ENCODE data around the gene FSIP1.

Gene FSIP1

DNA sequence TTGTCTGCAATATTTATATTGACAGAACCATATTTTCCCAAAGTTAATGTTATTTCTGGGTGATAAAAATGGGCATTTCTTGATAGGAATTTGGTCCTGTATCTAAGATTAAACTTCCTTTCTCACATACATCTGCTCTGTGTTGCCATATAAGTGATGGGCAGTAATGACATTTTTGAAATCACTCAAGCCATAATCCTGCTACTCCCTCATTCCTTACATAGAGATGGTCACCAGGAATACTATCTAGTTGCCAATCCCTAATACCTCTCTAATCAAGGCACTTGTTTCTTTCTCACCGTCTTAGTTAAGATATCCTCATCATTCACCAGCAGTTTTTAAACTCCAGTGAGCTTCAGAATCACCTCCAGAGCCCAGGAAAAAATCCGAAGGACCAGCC, 68.4 kb downstream of the FSIP1 start:
- Histone ChIP-seq H3K9me3 (ENCODE audit: control insufficient read depth, insufficient read depth, low read length) (no peaks in the 10 kb centered on the region), H3K4me2 (ENCODE audit: low read length) (no peak overlapping the region), H3K79me2 (ENCODE audit: control insufficient read depth, low read length) (no peaks in the 10 kb centered on the region), H3K9me2 (replicated peaks; ENCODE audit: control insufficient read depth, low read length) (no peaks in the 10 kb centered on the region), H4K20me1 (ENCODE audit: control insufficient read depth, insufficient read depth, low read depth, low read length) (no peaks in the 10 kb centered on the region), H3K27me3 (ENCODE audit: control insufficient read depth, low read length) (no peaks in the 10 kb centered on the region), H3K4me1 (ENCODE audit: control insufficient read depth, low read length) (no peaks in the 10 kb centered on the region), H3K36me3 (ENCODE audit: control insufficient read depth, low read length) (no peaks in the 10 kb centered on the region), H3K4me3 (ENCODE audit: low read length) (no peak overlapping the region), H3K27ac (ENCODE audit: low read depth, low read length) (no peak overlapping the region), H3F3A (ENCODE audit: control insufficient read depth, insufficient read depth) (no peaks in the 10 kb centered on the region)
- TF ChIP-seq EZH2phosphoT487 (IDR thresholded peaks at IDR 0.05; ENCODE audit: borderline replicate concordance, low read length): no peak
- TF ChIP-seq, protein P1, sequence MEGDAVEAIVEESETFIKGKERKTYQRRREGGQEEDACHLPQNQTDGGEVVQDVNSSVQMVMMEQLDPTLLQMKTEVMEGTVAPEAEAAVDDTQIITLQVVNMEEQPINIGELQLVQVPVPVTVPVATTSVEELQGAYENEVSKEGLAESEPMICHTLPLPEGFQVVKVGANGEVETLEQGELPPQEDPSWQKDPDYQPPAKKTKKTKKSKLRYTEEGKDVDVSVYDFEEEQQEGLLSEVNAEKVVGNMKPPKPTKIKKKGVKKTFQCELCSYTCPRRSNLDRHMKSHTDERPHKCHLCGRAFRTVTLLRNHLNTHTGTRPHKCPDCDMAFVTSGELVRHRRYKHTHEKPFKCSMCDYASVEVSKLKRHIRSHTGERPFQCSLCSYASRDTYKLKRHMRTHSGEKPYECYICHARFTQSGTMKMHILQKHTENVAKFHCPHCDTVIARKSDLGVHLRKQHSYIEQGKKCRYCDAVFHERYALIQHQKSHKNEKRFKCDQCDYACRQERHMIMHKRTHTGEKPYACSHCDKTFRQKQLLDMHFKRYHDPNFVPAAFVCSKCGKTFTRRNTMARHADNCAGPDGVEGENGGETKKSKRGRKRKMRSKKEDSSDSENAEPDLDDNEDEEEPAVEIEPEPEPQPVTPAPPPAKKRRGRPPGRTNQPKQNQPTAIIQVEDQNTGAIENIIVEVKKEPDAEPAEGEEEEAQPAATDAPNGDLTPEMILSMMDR (IDR thresholded peaks at IDR 0.05; ENCODE audit: low read depth, low read length, poor library complexity, severe bottlenecking): no peak

DNA sequence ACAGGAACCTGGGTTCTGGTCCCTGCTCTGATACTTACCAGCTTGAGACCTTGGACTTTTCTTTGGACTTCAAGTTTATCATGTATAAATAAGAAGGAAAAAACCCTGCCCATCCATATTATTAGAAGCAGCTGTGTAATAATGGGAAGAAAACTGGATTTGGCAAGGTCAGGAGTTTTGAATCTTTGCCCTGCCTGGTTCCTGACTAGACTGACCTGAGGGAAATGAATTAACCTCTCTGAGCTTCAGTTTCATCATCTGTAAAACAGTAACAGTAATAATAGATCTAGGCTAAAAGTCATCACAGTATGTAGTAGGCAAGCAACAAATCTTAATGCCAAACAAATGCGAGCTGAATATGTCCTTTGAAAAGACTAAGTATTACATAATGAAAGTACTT, 68.8 kb downstream of the FSIP1 start:
- Histone ChIP-seq H4K20me1 (ENCODE audit: control insufficient read depth, insufficient read depth, low read depth, low read length) (no peaks in the 10 kb centered on the region), H3K36me3 (ENCODE audit: control insufficient read depth, low read length) (no peaks in the 10 kb centered on the region), H3K27me3 (ENCODE audit: control insufficient read depth, low read length) (no peaks in the 10 kb centered on the region), H3K4me2 (ENCODE audit: low read length) (no peak overlapping the region), H3K9me3 (ENCODE audit: control insufficient read depth, insufficient read depth, low read length) (no peaks in the 10 kb centered on the region), H3K27ac (ENCODE audit: low read depth, low read length) (no peak overlapping the region), H3K79me2 (ENCODE audit: control insufficient read depth, low read length) (no peaks in the 10 kb centered on the region), H3F3A (ENCODE audit: control insufficient read depth, insufficient read depth) (no peaks in the 10 kb centered on the region), H3K4me1 (ENCODE audit: control insufficient read depth, low read length) (no peaks in the 10 kb centered on the region), H3K9me2 (replicated peaks; ENCODE audit: control insufficient read depth, low read length) (no peaks in the 10 kb centered on the region), H3K4me3 (ENCODE audit: low read length) (no peak overlapping the region)
- TF ChIP-seq, protein P1 (IDR thresholded peaks at IDR 0.05; ENCODE audit: low read depth, low read length, poor library complexity, severe bottlenecking): no peak
- TF ChIP-seq EZH2phosphoT487 (IDR thresholded peaks at IDR 0.05; ENCODE audit: borderline replicate concordance, low read length): no peak

DNA sequence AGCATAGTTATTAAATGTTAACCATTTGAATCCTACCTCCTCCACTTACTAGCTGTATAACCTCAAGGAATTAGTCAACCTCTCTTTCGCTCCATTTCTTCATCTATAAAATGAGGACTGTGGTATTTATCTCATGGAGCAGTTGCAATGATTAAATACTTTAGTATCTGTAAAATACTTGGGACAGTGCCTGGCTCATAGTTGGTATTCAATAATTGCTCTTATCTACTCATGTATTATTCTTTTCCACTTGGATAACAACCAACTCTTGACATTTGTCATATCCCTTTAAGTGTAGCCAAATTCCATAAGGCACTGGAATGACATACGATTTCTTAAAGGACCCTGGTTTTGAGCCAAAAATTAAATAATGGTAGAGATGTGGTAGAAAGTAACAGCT, 72.0 kb downstream of the FSIP1 start:
- H3K79me2 ChIP-seq (ENCODE audit: control insufficient read depth, low read length): no peaks in the 10 kb centered on the region
- no peaks in the 10 kb centered on the region for H3K9me2 ChIP-seq (replicated peaks; ENCODE audit: control insufficient read depth, low read length)
- H3K9me3 ChIP-seq (ENCODE audit: control insufficient read depth, insufficient read depth, low read length): no peaks in the 10 kb centered on the region
- H3K4me2 ChIP-seq (ENCODE audit: low read length): no peak overlapping the region
- no peaks in the 10 kb centered on the region for H3K36me3 ChIP-seq (ENCODE audit: control insufficient read depth, low read length)
- H3K4me3 ChIP-seq (ENCODE audit: low read length): no peak overlapping the region
- no peaks in the 10 kb centered on the region for H3K4me1 ChIP-seq (ENCODE audit: control insufficient read depth, low read length)
- H4K20me1 ChIP-seq (ENCODE audit: control insufficient read depth, insufficient read depth, low read depth, low read length): no peaks in the 10 kb centered on the region
- no peaks in the 10 kb centered on the region for H3F3A ChIP-seq (ENCODE audit: control insufficient read depth, insufficient read depth)
- H3K27me3 ChIP-seq (ENCODE audit: control insufficient read depth, low read length): no peaks in the 10 kb centered on the region
- no peak overlapping the region for H3K27ac ChIP-seq (ENCODE audit: low read depth, low read length)
- TF ChIP-seq, protein P1 (IDR thresholded peaks at IDR 0.05; ENCODE audit: low read depth, low read length, poor library complexity, severe bottlenecking): no peak
- TF ChIP-seq EZH2phosphoT487 (IDR thresholded peaks at IDR 0.05; ENCODE audit: borderline replicate concordance, low read length): no peak

DNA sequence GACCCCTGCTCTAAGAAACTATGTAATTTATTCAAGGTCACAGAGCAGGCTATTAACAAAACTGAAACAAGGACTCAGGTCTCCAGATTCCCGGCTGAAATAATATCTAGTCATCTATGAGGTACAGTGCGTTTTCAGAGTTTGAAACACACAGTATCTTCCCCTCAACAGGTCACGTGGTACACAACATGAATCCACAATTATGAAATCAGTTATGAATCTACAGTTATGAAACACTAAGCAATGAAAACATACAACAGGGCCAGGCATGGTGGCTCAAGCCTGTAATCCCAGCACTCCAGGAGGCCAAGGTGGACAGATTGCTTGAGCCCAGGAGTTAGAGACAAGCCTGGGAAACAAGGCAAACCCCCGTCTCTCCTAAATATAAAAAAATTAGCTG, 72.7 kb downstream of the FSIP1 start:
- Histone ChIP-seq H3K9me2 (replicated peaks; ENCODE audit: control insufficient read depth, low read length) (no peaks in the 10 kb centered on the region), H3K4me3 (ENCODE audit: low read length) (no peak overlapping the region)
- TF ChIP-seq, protein P1 (IDR thresholded peaks at IDR 0.05; ENCODE audit: low read depth, low read length, poor library complexity, severe bottlenecking): no peak
- TF ChIP-seq EZH2phosphoT487 (IDR thresholded peaks at IDR 0.05; ENCODE audit: borderline replicate concordance, low read length): no peak

More for the DNA sequence above, 72.7 kb downstream of the FSIP1 start:
- H3K36me3 ChIP-seq (ENCODE audit: control insufficient read depth, low read length): no peaks in the 10 kb centered on the region
- H3F3A ChIP-seq (ENCODE audit: control insufficient read depth, insufficient read depth): no peaks in the 10 kb centered on the region
- H3K9me3 ChIP-seq (ENCODE audit: control insufficient read depth, insufficient read depth, low read length): no peaks in the 10 kb centered on the region
- H3K4me2 ChIP-seq (ENCODE audit: low read length): no peak overlapping the region
- H3K79me2 ChIP-seq (ENCODE audit: control insufficient read depth, low read length): no peaks in the 10 kb centered on the region
- H3K27ac ChIP-seq (ENCODE audit: low read depth, low read length): no peak overlapping the region
- H3K4me1 ChIP-seq (ENCODE audit: control insufficient read depth, low read length): no peaks in the 10 kb centered on the region
- H3K27me3 ChIP-seq (ENCODE audit: control insufficient read depth, low read length): no peaks in the 10 kb centered on the region
- H4K20me1 ChIP-seq (ENCODE audit: control insufficient read depth, insufficient read depth, low read depth, low read length): no peaks in the 10 kb centered on the region

All from DOHH2 (cell line).